Measurements from ENCODE around the gene NMNAT2.

The NMNAT2 gene

DNA sequence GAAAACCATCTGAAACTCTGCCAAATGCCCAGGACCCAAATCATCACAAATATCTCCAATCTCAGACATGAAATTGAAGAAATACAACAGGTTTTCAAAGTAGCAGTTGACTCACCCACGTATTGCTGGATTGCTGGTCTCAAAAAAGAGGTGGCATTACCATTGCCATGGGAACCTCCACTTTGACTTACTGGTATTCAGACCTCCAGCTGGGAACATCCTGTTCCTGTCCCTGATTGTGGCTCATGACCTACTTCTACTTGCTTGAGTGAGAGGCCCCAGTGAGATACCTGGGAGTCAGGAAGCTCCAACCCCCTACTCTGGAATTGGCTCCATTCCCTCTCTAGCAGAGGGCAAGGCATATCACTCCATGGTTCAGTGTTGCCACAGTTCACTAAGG lies 64.6 kb downstream of the NMNAT2 start:
- TF ChIP-seq, protein P1, sequence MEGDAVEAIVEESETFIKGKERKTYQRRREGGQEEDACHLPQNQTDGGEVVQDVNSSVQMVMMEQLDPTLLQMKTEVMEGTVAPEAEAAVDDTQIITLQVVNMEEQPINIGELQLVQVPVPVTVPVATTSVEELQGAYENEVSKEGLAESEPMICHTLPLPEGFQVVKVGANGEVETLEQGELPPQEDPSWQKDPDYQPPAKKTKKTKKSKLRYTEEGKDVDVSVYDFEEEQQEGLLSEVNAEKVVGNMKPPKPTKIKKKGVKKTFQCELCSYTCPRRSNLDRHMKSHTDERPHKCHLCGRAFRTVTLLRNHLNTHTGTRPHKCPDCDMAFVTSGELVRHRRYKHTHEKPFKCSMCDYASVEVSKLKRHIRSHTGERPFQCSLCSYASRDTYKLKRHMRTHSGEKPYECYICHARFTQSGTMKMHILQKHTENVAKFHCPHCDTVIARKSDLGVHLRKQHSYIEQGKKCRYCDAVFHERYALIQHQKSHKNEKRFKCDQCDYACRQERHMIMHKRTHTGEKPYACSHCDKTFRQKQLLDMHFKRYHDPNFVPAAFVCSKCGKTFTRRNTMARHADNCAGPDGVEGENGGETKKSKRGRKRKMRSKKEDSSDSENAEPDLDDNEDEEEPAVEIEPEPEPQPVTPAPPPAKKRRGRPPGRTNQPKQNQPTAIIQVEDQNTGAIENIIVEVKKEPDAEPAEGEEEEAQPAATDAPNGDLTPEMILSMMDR (IDR thresholded peaks at IDR 0.05; ENCODE audit: low read depth, low read length): no peak
- TF ChIP-seq EZH2phosphoT487 (IDR thresholded peaks at IDR 0.05; ENCODE audit: low read depth): no peak
- H3K27me3 ChIP-seq (ENCODE audit: low read depth, low read length): peaks cover 35% of the 10 kb centered on the region
- H3K4me3 ChIP-seq (ENCODE audit: low read length): no peak overlapping the region

DNA sequence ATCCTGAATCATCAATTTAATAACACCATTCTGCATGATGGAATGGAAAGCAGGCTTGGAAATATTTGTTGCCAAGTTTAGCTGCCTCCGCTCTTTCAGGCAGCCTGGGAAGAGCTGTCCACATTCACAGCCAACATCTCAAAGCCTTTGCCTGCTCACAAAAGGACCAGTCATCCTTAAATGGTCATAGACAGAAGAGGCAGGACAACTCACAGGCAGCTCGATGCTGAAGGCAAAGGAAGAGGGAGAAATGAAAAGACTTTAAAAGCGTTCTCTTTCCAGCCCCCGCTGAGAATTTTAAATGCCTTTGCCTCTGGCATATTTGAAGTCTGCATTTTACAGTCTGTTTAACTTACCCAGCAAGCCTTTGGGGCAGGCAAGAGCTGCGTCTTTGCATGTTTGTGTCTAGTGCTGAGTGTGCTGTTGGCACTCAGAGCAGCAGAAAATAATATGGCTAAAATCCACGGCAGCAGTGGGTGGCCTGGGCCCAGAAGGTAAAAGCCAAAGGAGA lies 68.9 kb downstream of the NMNAT2 start:
- Histone ChIP-seq H3K27me3 (ENCODE audit: low read depth, low read length) (peaks cover 56% of the 10 kb centered on the region), H3K4me3 (ENCODE audit: low read length) (no peak overlapping the region), H3K27ac (ENCODE audit: low read length) (no peak overlapping the region), H3K36me3 (replicated peaks; ENCODE audit: low read depth, low read length) (no peaks in the 10 kb centered on the region), H3K4me2 (ENCODE audit: low read length) (no peak overlapping the region), H3K79me2 (ENCODE audit: low read length) (no peaks in the 10 kb centered on the region), H3K9ac (ENCODE audit: low read length) (no peak overlapping the region), H4K20me1 (ENCODE audit: insufficient read depth, low read length) (no peaks in the 10 kb centered on the region), H3K4me1 (ENCODE audit: low read length) (no peaks in the 10 kb centered on the region), H3K9me3 (ENCODE audit: insufficient read depth, low read length) (no peaks in the 10 kb centered on the region), H2AFZ (ENCODE audit: low read depth, low read length) (no peak overlapping the region)
- TF ChIP-seq EZH2phosphoT487 (IDR thresholded peaks at IDR 0.05; ENCODE audit: low read depth): no peak
- TF ChIP-seq, protein P1 (IDR thresholded peaks at IDR 0.05; ENCODE audit: low read depth, low read length): no peak

More for the DNA sequence above, 64.6 kb downstream of the NMNAT2 start:
- Histone ChIP-seq H3K79me2 (ENCODE audit: low read length) (no peaks in the 10 kb centered on the region), H2AFZ (ENCODE audit: low read depth, low read length) (no peak overlapping the region), H4K20me1 (ENCODE audit: insufficient read depth, low read length) (no peaks in the 10 kb centered on the region), H3K4me1 (ENCODE audit: low read length) (no peaks in the 10 kb centered on the region), H3K9ac (ENCODE audit: low read length) (no peak overlapping the region), H3K36me3 (replicated peaks; ENCODE audit: low read depth, low read length) (no peaks in the 10 kb centered on the region), H3K4me2 (ENCODE audit: low read length) (no peak overlapping the region), H3K27ac (ENCODE audit: low read length) (no peak overlapping the region), H3K9me3 (ENCODE audit: insufficient read depth, low read length) (no peaks in the 10 kb centered on the region)

DNA sequence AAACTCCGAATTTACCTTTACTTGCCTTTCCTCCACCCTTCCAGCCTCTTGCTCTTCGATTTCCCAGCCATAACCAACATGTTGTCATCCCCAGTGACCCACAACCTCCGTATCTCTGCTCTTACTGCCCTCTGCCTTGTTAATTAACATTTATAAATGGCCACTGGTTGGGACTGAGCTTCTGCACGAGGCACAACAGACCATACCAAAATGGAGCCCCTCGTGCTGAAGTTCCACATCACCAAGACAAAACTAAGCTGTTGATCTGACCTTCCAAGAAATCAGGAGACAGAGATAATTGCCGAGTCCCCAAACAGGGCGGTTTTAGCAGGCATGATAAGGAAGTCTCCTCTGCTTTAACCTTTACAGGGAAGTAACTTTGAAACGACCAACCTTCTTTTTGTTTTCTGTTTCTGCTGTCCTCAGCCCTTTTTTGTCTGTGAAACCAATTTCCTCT lies 71.9 kb downstream of the NMNAT2 start:
- H3K4me3 ChIP-seq (ENCODE audit: low read length): no peak overlapping the region
- H3K4me2 ChIP-seq (ENCODE audit: low read length): no peak overlapping the region
- H3K36me3 ChIP-seq (replicated peaks; ENCODE audit: low read depth, low read length): no peaks in the 10 kb centered on the region
- no peaks in the 10 kb centered on the region for H3K9me3 ChIP-seq (ENCODE audit: insufficient read depth, low read length)
- H3K27ac ChIP-seq (ENCODE audit: low read length): no peak overlapping the region
- TF ChIP-seq, protein P1 (IDR thresholded peaks at IDR 0.05; ENCODE audit: low read depth, low read length): no peak
- no peak for TF ChIP-seq EZH2phosphoT487 (IDR thresholded peaks at IDR 0.05; ENCODE audit: low read depth)
- H3K27me3 ChIP-seq (ENCODE audit: low read depth, low read length): peaks cover 49% of the 10 kb centered on the region
- H4K20me1 ChIP-seq (ENCODE audit: insufficient read depth, low read length): no peaks in the 10 kb centered on the region
- no peaks in the 10 kb centered on the region for H3K79me2 ChIP-seq (ENCODE audit: low read length)
- H3K4me1 ChIP-seq (ENCODE audit: low read length): no peaks in the 10 kb centered on the region
- H2AFZ ChIP-seq (ENCODE audit: low read depth, low read length): peak overlapping the region; percentile 39
- no peak overlapping the region for H3K9ac ChIP-seq (ENCODE audit: low read length)

DNA sequence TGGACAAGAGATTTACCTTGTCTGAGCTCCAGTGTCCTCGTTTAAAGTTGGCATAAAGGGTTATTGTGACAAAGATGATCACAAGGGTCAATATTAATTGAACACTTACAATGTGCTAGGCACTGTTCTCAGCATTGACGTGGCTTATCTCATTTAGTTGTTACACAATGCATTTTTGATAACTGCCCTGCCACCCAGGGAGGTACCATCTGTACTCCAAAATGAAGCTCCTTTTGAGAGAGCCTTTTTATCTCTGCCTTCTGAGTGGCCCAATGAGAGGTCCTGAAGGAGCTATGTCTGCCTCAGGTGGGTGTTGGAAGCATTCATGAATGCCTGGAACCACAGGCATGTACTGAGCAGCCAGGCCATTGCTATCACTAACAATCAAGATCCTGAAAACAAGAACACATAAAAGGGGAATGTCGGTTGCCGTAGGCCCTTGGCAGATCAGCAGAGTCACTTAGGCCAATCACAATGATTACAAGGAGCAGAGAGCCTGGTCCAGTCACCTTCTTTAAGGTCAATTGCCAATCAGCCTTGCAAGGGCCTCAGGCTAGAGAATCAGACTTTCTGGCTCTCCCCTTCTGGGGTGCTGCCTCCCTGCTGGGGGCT lies 78.5 kb downstream of the NMNAT2 start:
- H3K27me3 ChIP-seq (ENCODE audit: low read depth, low read length): peaks cover 13% of the 10 kb centered on the region; the same call in 1 of the 2 replicates
- H3K9me3 ChIP-seq (ENCODE audit: insufficient read depth, low read length): no peaks in the 10 kb centered on the region
- H3K79me2 ChIP-seq (ENCODE audit: low read length): no peaks in the 10 kb centered on the region
- H3K36me3 ChIP-seq (replicated peaks; ENCODE audit: low read depth, low read length): no peaks in the 10 kb centered on the region
- H3K4me1 ChIP-seq (ENCODE audit: low read length): no peaks in the 10 kb centered on the region
- no peak overlapping the region for H3K4me2 ChIP-seq (ENCODE audit: low read length)
- TF ChIP-seq, protein P1 (IDR thresholded peaks at IDR 0.05; ENCODE audit: low read depth, low read length): no peak
- no peak for TF ChIP-seq EZH2phosphoT487 (IDR thresholded peaks at IDR 0.05; ENCODE audit: low read depth)
- no peak overlapping the region for H3K4me3 ChIP-seq (ENCODE audit: low read length)
- H3K9ac ChIP-seq (ENCODE audit: low read length): no peak overlapping the region
- no peaks in the 10 kb centered on the region for H4K20me1 ChIP-seq (ENCODE audit: insufficient read depth, low read length)
- H3K27ac ChIP-seq (ENCODE audit: low read length): no peak overlapping the region
- no peak overlapping the region for H2AFZ ChIP-seq (ENCODE audit: low read depth, low read length)

Measured in OCI-LY3 (cell line).